ENCODE data around the gene ADARB2.

- TF ChIP-seq CTCF (IDR thresholded peaks at IDR 0.05) = no peak
- no peak for TF ChIP-seq POLR2A (IDR thresholded peaks at IDR 0.05)
Observed at GRCh38 chr10:1203704-1204103, 533.6 kb downstream of the ADARB2 start.

All from testis (tissue), 2 donors.